ENCODE results near the gene LIMS1.
"Not testable (repeated sequence)": the region's sequence is repeated elsewhere in the genome, so short reads cannot be mapped to it uniquely, and the experiment has no call there.

The LIMS1 gene

DNA sequence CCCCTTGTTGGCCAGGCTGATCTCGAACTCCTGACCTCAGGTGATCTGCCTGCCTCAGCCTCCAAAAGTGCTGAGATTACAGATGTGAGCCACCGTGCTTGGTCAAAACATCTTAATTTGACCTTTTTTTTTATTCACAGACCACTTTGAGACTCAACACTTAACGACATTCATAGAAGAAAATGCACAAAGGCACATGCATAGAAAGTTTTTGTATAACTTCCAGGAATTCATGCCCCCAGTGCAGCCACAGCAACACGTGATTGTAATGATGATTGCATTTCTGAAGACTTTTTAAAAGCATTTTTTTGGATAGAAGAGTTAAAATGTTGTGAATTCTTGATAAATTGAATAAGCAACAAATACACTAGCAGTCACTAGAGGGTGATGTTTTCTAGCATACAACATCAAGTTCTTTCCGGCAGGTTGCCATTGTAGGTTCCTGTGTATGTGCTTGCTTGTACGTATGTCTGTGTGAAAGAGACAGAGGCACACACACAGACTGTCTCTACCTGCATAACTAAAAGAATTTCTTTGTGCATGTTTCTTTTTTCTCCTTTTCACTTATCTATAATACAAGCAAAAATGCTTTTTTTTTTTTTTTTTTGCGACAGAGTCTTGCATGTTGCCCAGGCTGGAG is 63.0 kb downstream of the LIMS1 start:
- H3K36me3 ChIP-seq; H3K9me3 ChIP-seq; H3K4me3 ChIP-seq (ENCODE audit: low read depth, low read length); DNase-seq; H3K27me3 ChIP-seq; H3K4me1 ChIP-seq: not testable (repeated sequence)
- TF ChIP-seq, protein P1, sequence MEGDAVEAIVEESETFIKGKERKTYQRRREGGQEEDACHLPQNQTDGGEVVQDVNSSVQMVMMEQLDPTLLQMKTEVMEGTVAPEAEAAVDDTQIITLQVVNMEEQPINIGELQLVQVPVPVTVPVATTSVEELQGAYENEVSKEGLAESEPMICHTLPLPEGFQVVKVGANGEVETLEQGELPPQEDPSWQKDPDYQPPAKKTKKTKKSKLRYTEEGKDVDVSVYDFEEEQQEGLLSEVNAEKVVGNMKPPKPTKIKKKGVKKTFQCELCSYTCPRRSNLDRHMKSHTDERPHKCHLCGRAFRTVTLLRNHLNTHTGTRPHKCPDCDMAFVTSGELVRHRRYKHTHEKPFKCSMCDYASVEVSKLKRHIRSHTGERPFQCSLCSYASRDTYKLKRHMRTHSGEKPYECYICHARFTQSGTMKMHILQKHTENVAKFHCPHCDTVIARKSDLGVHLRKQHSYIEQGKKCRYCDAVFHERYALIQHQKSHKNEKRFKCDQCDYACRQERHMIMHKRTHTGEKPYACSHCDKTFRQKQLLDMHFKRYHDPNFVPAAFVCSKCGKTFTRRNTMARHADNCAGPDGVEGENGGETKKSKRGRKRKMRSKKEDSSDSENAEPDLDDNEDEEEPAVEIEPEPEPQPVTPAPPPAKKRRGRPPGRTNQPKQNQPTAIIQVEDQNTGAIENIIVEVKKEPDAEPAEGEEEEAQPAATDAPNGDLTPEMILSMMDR (IDR thresholded peaks at IDR 0.05; ENCODE audit: low read depth, low read length): 0 out of 2 replicates have a peak, but pooled peaks have one; percentile 16

DNA sequence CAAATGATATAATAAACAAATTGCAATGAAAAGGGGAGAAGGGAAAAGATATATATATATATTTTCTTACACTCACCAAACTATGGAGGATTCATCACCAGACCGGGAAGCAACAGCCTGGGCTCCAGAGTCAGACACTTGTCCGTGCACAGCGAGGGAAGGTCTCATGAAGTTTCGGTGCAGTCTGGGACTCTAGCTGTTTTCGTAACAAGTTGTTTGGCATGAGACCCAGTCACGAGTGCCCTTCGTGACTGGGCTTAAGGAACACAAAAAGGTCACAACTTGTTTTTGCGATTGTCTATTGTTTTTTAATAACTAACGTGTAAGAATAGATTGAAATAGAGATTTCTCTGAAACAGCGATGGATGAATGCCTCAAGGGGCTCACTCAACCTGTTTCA is 66.9 kb downstream of the LIMS1 start:
- DNase-seq; H3K4me1 ChIP-seq; H3K4me3 ChIP-seq (ENCODE audit: low read depth, low read length); H3K36me3 ChIP-seq; H3K9me3 ChIP-seq; H3K27me3 ChIP-seq: not testable (repeated sequence)

DNA sequence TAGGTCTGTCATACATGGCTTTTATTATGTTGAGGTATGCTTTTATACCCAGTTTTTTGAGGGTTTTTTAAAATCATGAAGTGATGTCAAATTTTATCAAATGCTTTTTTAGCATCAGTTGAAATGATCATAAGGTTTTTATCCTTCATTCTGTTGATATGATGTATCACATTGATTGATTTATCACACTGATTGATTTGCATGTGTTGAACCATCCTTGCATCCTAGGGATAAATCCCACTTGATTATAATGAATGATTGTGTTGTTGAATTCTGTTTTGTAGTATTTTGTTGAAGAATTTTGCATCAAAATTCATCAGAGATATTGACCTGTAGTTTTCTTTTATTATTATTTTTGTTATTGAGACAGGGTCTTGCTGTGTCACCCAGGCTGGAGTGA is 68.2 kb downstream of the LIMS1 start:
- no peaks in the 10 kb centered on the region for H3K4me1 ChIP-seq
- TF ChIP-seq, protein P1 (IDR thresholded peaks at IDR 0.05; ENCODE audit: low read depth, low read length): no peak
- no peak overlapping the region for H3K4me3 ChIP-seq (ENCODE audit: low read depth, low read length)
- H3K27me3 ChIP-seq: no peaks in the 10 kb centered on the region
- no peaks in the 10 kb centered on the region for H3K9me3 ChIP-seq
- H3K36me3 ChIP-seq: no peaks in the 10 kb centered on the region
- DNase-seq: no peak

DNA sequence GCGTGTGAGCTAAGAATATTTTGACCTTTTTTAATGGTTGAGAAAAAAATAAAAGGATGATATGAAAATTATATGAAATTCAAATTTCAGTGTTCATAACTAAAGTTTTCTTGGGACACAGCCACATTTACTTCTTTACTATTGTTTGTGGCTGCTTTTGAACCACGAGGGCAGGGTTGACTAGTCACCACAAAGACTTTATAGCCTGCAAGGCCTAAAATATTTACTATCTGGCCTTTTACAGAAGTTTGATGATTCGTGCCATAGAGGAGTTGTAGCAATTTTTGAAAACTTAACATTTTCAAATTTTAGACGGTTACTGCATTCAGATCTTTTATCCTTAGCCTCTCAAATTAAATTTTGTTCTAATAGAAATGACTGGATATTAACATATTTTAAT is 69.9 kb downstream of the LIMS1 start:
- Histone ChIP-seq H3K36me3 (no peaks in the 10 kb centered on the region), H3K4me3 (ENCODE audit: low read depth, low read length) (no peak overlapping the region), H3K27me3 (no peaks in the 10 kb centered on the region), H3K4me1 (no peaks in the 10 kb centered on the region), H3K9me3 (no peaks in the 10 kb centered on the region)
- no peak for DNase-seq
- TF ChIP-seq, protein P1 (IDR thresholded peaks at IDR 0.05; ENCODE audit: low read depth, low read length): no peak

DNA sequence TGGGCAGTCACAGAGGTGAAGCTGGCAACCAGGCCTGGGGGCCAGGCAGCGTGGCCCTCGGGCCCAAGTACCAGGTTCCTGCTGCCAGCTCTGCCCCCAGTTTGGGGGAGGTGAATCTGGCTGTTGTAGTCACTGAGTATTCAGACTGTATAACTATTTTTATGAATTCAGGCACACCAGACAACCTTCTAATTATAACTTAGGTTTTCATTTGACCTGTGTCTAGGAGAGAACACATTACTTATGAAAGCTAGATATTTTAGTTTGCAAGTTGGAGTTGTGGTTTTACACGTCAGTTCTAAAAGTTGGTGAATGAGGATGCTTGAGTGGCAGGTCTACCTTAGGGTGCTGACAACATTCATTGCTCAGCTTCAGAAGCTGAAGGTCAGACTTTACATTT is 71.7 kb downstream of the LIMS1 start:
- Histone ChIP-seq H3K36me3 (no peaks in the 10 kb centered on the region), H3K4me3 (ENCODE audit: low read depth, low read length) (no peak overlapping the region), H3K4me1 (no peaks in the 10 kb centered on the region), H3K27me3 (no peaks in the 10 kb centered on the region), H3K9me3 (no peaks in the 10 kb centered on the region)
- TF ChIP-seq, protein P1 (IDR thresholded peaks at IDR 0.05; ENCODE audit: low read depth, low read length): no peak
- no peak for DNase-seq

DNA sequence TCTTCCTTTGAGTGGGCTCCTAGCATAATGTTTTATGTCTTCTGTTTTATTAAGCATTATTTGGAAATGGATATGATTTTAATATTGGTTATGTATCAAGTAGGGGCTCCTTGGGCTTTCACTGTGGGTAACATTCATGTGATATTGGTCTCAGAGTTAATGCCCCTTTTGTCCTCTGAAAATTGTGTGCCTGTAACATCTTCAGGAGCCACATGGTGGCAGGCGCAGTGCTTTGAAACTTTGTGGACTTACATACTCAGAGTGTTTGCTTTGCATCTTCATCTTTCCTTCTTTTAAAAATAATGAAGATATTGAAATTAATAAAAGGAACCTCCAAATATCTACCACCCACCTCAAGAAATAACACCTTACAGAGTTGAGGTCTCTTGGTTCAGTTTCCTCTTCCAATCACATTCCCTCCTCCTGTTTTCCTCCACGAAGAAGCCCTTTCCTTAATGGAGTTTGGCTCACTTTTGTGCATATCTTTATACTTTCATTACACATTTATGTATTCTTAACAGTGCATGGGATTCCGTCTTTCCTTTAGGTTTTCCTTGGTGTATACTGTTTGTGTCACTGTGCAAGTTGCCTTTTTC is 73.5 kb downstream of the LIMS1 start:
- Histone ChIP-seq H3K36me3 (no peaks in the 10 kb centered on the region), H3K4me1 (no peaks in the 10 kb centered on the region), H3K27me3 (no peaks in the 10 kb centered on the region), H3K4me3 (ENCODE audit: low read depth, low read length) (no peak overlapping the region), H3K9me3 (no peaks in the 10 kb centered on the region)
- peak; percentile 21 for DNase-seq
- TF ChIP-seq, protein P1 (IDR thresholded peaks at IDR 0.05; ENCODE audit: low read depth, low read length): peak; percentile 53

All from BE2C (cell line).